Stimulated activated CD4-positive, alpha-beta T cell treated with anti-CD3 and anti-CD28 coated beads, Interleukin-1b, Interleukin-23, amount 100 ng/mL, for 1 hour (primary cell): Measurements from ENCODE around the gene CEP85.

ENCODE experiments used
- DNase-seq, 2 donors: peaks; one replicate each; pipeline ENCODE4 v3.0.0-alpha.2; 2020; ENCODE audit warnings: low read depth in 2 of 2

CEP85 gene

GRCh38 chr1:26277719-26278118 is 43.7 kb downstream of the CEP85 start:
- DNase-seq, result no peak

GRCh38 chr1:26278303-26278702 is 44.3 kb downstream of the CEP85 start:
- no peak for DNase-seq

- DNase-seq, result no peak
Measured at GRCh38 chr1:26278724-26279455, 44.9 kb downstream of the CEP85 start.

GRCh38 chr1:26279456-26280332 is 45.7 kb downstream of the CEP85 start, which contains the start of gene SH3BGRL3:
Gene SH3BGRL3 (plus strand): TSS chr1:26280086. CDS start chr1:26280156, 70 bp downstream.
- peak; percentile 67 to 68 for DNase-seq

- DNase-seq, result no peak
Measured at GRCh38 chr1:26280333-26281042, 46.5 kb downstream of the CEP85 start.

GRCh38 chr1:26281091-26281958 is 47.3 kb downstream of the CEP85 start:
- DNase-seq, result no peak

- no peak for DNase-seq
Measured at GRCh38 chr1:26281971-26282370, 48.0 kb downstream of the CEP85 start.

- no peak for DNase-seq
Measured at GRCh38 chr1:26282401-26282918, 48.5 kb downstream of the CEP85 start.

GRCh38 chr1:26283279-26283853 is 49.4 kb downstream of the CEP85 start:
- no peak for DNase-seq

- no peak for DNase-seq
Measured at GRCh38 chr1:26283871-26284596, 50.0 kb downstream of the CEP85 start.

GRCh38 chr1:26284597-26285347 is 50.8 kb downstream of the CEP85 start:
- DNase-seq, result peak; percentile 89 to 90

GRCh38 chr1:26285366-26286063 is 51.5 kb downstream of the CEP85 start:
- DNase-seq, result no peak

GRCh38 chr1:26286064-26286416 is 52.0 kb downstream of the CEP85 start:
- DNase-seq, result no peak

GRCh38 chr1:26287033-26287711 is 53.2 kb downstream of the CEP85 start:
- DNase-seq, result peak in 1 of 2 donors; percentile 39

GRCh38 chr1:26287811-26288210 is 53.8 kb downstream of the CEP85 start:
- no peak for DNase-seq

GRCh38 chr1:26288311-26288941 is 54.4 kb downstream of the CEP85 start:
- no peak for DNase-seq
